Measurements from ENCODE around the gene FMNL2. TPM values are rescaled to one million over a fixed set of nuclear protein-coding genes. Genes with fewer than 3 reads are reported as not detected.

Gene FMNL2
- polyA plus RNA-seq, 1 donor from 2014 or later = 86.5 TPM

DNA sequence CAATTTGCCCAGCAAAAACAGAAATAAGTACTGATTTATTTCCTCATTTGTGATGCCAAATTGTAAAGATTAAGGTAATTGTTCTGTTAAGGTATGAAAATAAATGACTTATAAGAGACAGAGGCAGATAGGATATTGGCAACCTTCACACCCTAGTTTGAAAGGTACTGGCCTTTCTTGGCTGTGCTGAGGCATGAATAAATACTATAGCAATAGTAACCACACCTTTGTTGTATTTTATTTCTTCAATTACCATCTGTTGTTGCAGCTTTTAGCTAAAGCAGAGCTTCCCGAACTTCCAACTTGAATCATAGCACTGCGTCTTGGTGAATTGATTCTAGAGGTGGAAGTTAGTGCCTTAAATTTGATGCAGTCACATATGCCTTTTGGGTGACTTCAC, 55.9 kb downstream of the FMNL2 start:
- Histone ChIP-seq H3K36me3 (ENCODE audit: insufficient read depth, low read length) (no peaks in the 10 kb centered on the region), H3K9me3 (ENCODE audit: low read length) (no peaks in the 10 kb centered on the region), H3K4me2 (ENCODE audit: low read length) (no peak overlapping the region), H3K4me3 (ENCODE audit: low read length) (no peak overlapping the region), H3F3A (ENCODE audit: insufficient read depth, low read length, poor library complexity, severe bottlenecking) (no peaks in the 10 kb centered on the region), H2AFZ (ENCODE audit: low read depth, low read length) (no peak overlapping the region), H3K9ac (ENCODE audit: low read length) (no peak overlapping the region), H3K27ac (ENCODE audit: low read length) (no peak overlapping the region), H3K27me3 (ENCODE audit: insufficient read depth, low read depth, low read length) (no peaks in the 10 kb centered on the region), H3K9me2 (ENCODE audit: insufficient read depth, low read length) (no peaks in the 10 kb centered on the region), H4K20me1 (ENCODE audit: insufficient read depth) (no peaks in the 10 kb centered on the region), H3K79me2 (replicated peaks; ENCODE audit: insufficient read depth, low read length) (peaks cover 8% of the 10 kb centered on the region)
- TF ChIP-seq EZH2 (IDR thresholded peaks at IDR 0.05; ENCODE audit: borderline replicate concordance, insufficient read depth, low read length, poor library complexity, severe bottlenecking) (no peak), SMC3 (conservative IDR thresholded peaks at IDR 0.05; ENCODE audit: poor library complexity) (no peak), MXI1 (conservative IDR thresholded peaks at IDR 0.05; ENCODE audit: poor library complexity, severe bottlenecking) (no peak), REST (IDR thresholded peaks at IDR 0.05; ENCODE audit: borderline replicate concordance) (no peak), EP300 (conservative IDR thresholded peaks at IDR 0.05; ENCODE audit: poor library complexity, severe bottlenecking) (no peak), RAD21 (conservative IDR thresholded peaks at IDR 0.05) (no peak), TAF1 (IDR thresholded peaks at IDR 0.05; ENCODE audit: low read depth) (no peak), POLR2AphosphoS5 (IDR thresholded peaks at IDR 0.05) (no peak)
- TF ChIP-seq, protein P1, sequence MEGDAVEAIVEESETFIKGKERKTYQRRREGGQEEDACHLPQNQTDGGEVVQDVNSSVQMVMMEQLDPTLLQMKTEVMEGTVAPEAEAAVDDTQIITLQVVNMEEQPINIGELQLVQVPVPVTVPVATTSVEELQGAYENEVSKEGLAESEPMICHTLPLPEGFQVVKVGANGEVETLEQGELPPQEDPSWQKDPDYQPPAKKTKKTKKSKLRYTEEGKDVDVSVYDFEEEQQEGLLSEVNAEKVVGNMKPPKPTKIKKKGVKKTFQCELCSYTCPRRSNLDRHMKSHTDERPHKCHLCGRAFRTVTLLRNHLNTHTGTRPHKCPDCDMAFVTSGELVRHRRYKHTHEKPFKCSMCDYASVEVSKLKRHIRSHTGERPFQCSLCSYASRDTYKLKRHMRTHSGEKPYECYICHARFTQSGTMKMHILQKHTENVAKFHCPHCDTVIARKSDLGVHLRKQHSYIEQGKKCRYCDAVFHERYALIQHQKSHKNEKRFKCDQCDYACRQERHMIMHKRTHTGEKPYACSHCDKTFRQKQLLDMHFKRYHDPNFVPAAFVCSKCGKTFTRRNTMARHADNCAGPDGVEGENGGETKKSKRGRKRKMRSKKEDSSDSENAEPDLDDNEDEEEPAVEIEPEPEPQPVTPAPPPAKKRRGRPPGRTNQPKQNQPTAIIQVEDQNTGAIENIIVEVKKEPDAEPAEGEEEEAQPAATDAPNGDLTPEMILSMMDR (IDR thresholded peaks at IDR 0.05; ENCODE audit: poor library complexity, severe bottlenecking) = no peak

DNA sequence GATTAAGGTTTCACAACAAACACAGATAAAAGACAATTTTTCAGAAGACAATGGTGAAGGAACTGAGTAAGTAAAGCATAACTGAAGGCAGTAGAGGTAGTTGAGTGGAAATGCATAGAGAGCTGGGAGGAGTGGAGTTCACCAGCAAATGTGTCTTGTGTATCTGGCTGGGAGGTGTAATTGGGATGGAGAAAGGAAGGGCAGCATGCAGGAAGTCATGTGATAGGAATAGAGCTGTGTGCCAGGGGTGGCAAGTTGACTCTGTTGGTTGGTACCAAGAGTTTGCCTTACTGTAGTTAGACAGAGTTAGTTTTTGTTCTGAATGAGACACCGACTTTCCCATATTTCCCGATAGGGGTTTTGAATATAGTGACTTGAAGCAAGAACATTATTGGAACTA, 56.3 kb downstream of the FMNL2 start:
- no peaks in the 10 kb centered on the region for H3F3A ChIP-seq (ENCODE audit: insufficient read depth, low read length, poor library complexity, severe bottlenecking)
- H3K79me2 ChIP-seq (replicated peaks; ENCODE audit: insufficient read depth, low read length) = peaks cover 5% of the 10 kb centered on the region
- no peaks in the 10 kb centered on the region for H4K20me1 ChIP-seq (ENCODE audit: insufficient read depth)
- no peaks in the 10 kb centered on the region for H3K9me2 ChIP-seq (ENCODE audit: insufficient read depth, low read length)
- H3K36me3 ChIP-seq (ENCODE audit: insufficient read depth, low read length) = no peaks in the 10 kb centered on the region
- H3K4me3 ChIP-seq (ENCODE audit: low read length) = no peak overlapping the region
- H2AFZ ChIP-seq (ENCODE audit: low read depth, low read length) = no peak overlapping the region
- no peaks in the 10 kb centered on the region for H3K9me3 ChIP-seq (ENCODE audit: low read length)
- H3K9ac ChIP-seq (ENCODE audit: low read length) = no peak overlapping the region
- H3K27me3 ChIP-seq (ENCODE audit: insufficient read depth, low read depth, low read length) = no peaks in the 10 kb centered on the region
- TF ChIP-seq REST (IDR thresholded peaks at IDR 0.05; ENCODE audit: borderline replicate concordance) (no peak), TAF1 (IDR thresholded peaks at IDR 0.05; ENCODE audit: low read depth) (no peak), RAD21 (conservative IDR thresholded peaks at IDR 0.05) (no peak), POLR2AphosphoS5 (IDR thresholded peaks at IDR 0.05) (no peak), SMC3 (conservative IDR thresholded peaks at IDR 0.05; ENCODE audit: poor library complexity) (no peak), EZH2 (IDR thresholded peaks at IDR 0.05; ENCODE audit: borderline replicate concordance, insufficient read depth, low read length, poor library complexity, severe bottlenecking) (no peak), EP300 (conservative IDR thresholded peaks at IDR 0.05; ENCODE audit: poor library complexity, severe bottlenecking) (no peak), MXI1 (conservative IDR thresholded peaks at IDR 0.05; ENCODE audit: poor library complexity, severe bottlenecking) (no peak)
- TF ChIP-seq, protein P1 (IDR thresholded peaks at IDR 0.05; ENCODE audit: poor library complexity, severe bottlenecking) = no peak
- H3K4me2 ChIP-seq (ENCODE audit: low read length) = no peak overlapping the region
- no peak overlapping the region for H3K27ac ChIP-seq (ENCODE audit: low read length)
